GM23338 (cell line): Measurements from ENCODE around the gene IRAK1BP1. TPM values are rescaled to one million over a fixed set of nuclear protein-coding genes. Genes with fewer than 3 reads are reported as not detected.

ENCODE experiments used
- ATAC-seq: fragments of 200-7000 bp; cut with Tn5 transposase; 3 replicates; pipeline ENCODE4 v1.9.1; 2020
- DNase-seq: peaks from one replicate; pipeline ENCODE4 v3.0.0-alpha.2; 2015; ENCODE audit warnings: low spot score
- H2AFZ ChIP-seq: fragments of 200-600 bp; sonication (generic); 2 replicates; pipeline ENCODE4 v1.8.0; 2016; ENCODE audit warnings: antibody characterized with exemption, mild to moderate bottlenecking, moderate library complexity
- H3F3A ChIP-seq: fragments of 200-600 bp; sonication (generic); replicated peaks from 2 replicates; pipeline ENCODE4 v1.8.0; 2017; ENCODE audit warnings: antibody characterized with exemption, mixed run types, low read depth
- H3K27ac ChIP-seq: fragments of 200-600 bp; sonication (generic); 2 replicates; pipeline ENCODE4 v1.6.1; 2016; ENCODE audit warnings: low read depth
- H3K27me3 ChIP-seq: fragments of 200-600 bp; sonication (generic); 2 replicates; pipeline ENCODE4 v1.8.0; 2016; ENCODE audit warnings: mild to moderate bottlenecking, mixed run types, moderate library complexity; ENCODE audit not compliant: insufficient read depth
- H3K36me3 ChIP-seq: fragments of 200-600 bp; sonication (generic); 2 replicates; pipeline ENCODE4 v1.8.0; 2016; ENCODE audit warnings: mild to moderate bottlenecking; ENCODE audit not compliant: insufficient read depth
- H3K4me1 ChIP-seq: fragments of 200-600 bp; sonication (generic); 2 replicates; pipeline ENCODE4 v1.8.0; 2016; ENCODE audit warnings: mild to moderate bottlenecking, moderate library complexity; ENCODE audit not compliant: insufficient read depth
- H3K4me2 ChIP-seq: fragments of 200-600 bp; sonication (generic); 2 replicates; pipeline ENCODE4 v1.7.1; 2017; ENCODE audit warnings: mixed run types
- H3K4me3 ChIP-seq: fragments of 200-600 bp; sonication (generic); 2 replicates; pipeline ENCODE4 v1.6.1; 2016; ENCODE audit warnings: mixed run types
- H3K79me2 ChIP-seq: fragments of 200-600 bp; sonication (generic); replicated peaks from 2 replicates; pipeline ENCODE4 v1.8.0; 2017; ENCODE audit warnings: mild to moderate bottlenecking; ENCODE audit not compliant: insufficient read depth
- H3K9me2 ChIP-seq: fragments of 200-600 bp; sonication (generic); 2 replicates; pipeline ENCODE4 v1.8.0; 2017; ENCODE audit not compliant: insufficient read depth
- H4K20me1 ChIP-seq: fragments of 200-600 bp; sonication (generic); replicated peaks from 2 replicates; pipeline ENCODE4 v1.8.0; 2017; ENCODE audit warnings: mild to moderate bottlenecking; ENCODE audit not compliant: insufficient read depth
- H3K27ac Mint-ChIP-seq: 2 replicates; pipeline ENCODE4 v1.8.0; 2020; ENCODE audit warnings: inconsistent platforms, mild to moderate bottlenecking, moderate library complexity, mixed read lengths
- H3K27me3 Mint-ChIP-seq: 3 replicates; pipeline ENCODE4 v1.8.0; 2022; ENCODE audit warnings: low read depth, mild to moderate bottlenecking, moderate library complexity, mixed read lengths, inconsistent platforms; ENCODE audit not compliant: insufficient read depth, poor library complexity
- H3K36me3 Mint-ChIP-seq: 3 replicates; pipeline ENCODE4 v1.8.0; 2021; ENCODE audit warnings: low read depth, mild to moderate bottlenecking, inconsistent platforms, moderate library complexity, mixed read lengths
- H3K4me1 Mint-ChIP-seq: 3 replicates; pipeline ENCODE4 v1.8.0; 2020; ENCODE audit warnings: mild to moderate bottlenecking, inconsistent platforms, mixed read lengths
- H3K4me3 Mint-ChIP-seq: 3 replicates; pipeline ENCODE4 v1.8.0; 2021; ENCODE audit warnings: moderate library complexity, mild to moderate bottlenecking, inconsistent platforms, mixed read lengths
- H3K9me3 Mint-ChIP-seq: 3 replicates; pipeline ENCODE4 v1.8.0; 2020; ENCODE audit warnings: moderate library complexity, mild to moderate bottlenecking, inconsistent platforms, mixed read lengths
- CREB1 ChIP-seq: fragments of 250-450 bp; sonication (Bioruptor Pico); IDR thresholded peaks from 2 replicates; pipeline ENCODE4 v1.5.0; 2020; ENCODE audit warnings: low read depth, mild to moderate bottlenecking, moderate library complexity
- CTCF ChIP-seq, 2 experiments: fragments of 200-600 bp in 1 of 2; sonication (generic) in 1 of 2; conservative IDR thresholded peaks; 2 replicates each; pipeline versions ENCODE4 v1.5.1 to v1.6.1; 2016 to 2017; ENCODE audit warnings: antibody characterized with exemption in 2 of 2, low read depth in 2 of 2, mild to moderate bottlenecking in 2 of 2, moderate library complexity in 1 of 2
- EZH2 ChIP-seq: fragments of 200-600 bp; sonication (generic); IDR thresholded peaks from one replicate; pipeline ENCODE4 v1.8.0; 2017; ENCODE audit warnings: antibody characterized with exemption, mild to moderate bottlenecking, low read depth; ENCODE audit not compliant: unreplicated experiment
- EZH2phosphoT487 ChIP-seq: fragments of 200-600 bp; sonication (generic); IDR thresholded peaks from one replicate; pipeline ENCODE4 v1.8.1; 2018; ENCODE audit warnings: antibody characterized with exemption; ENCODE audit not compliant: unreplicated experiment
- JUNB ChIP-seq: IDR thresholded peaks from one replicate; pipeline ENCODE4 v1.6.1; 2016; ENCODE audit warnings: antibody characterized with exemption; ENCODE audit not compliant: unreplicated experiment
- NANOG ChIP-seq: IDR thresholded peaks from 2 replicates; pipeline ENCODE4 v1.6.1; 2016; ENCODE audit warnings: antibody characterized with exemption, borderline replicate concordance
- POLR2AphosphoS5 ChIP-seq: IDR thresholded peaks from 2 replicates; pipeline ENCODE4 v1.6.1; 2016; ENCODE audit warnings: antibody characterized with exemption, low read depth
- STAT1 ChIP-seq: IDR thresholded peaks from one replicate; pipeline ENCODE4 v1.6.1; 2016; ENCODE audit warnings: antibody characterized with exemption; ENCODE audit not compliant: unreplicated experiment
- ZNF114 ChIP-seq: fragments of 250-450 bp; sonication (Bioruptor Pico); IDR thresholded peaks from 2 replicates; pipeline ENCODE4 v1.5.0; 2020; ENCODE audit warnings: mild to moderate bottlenecking, moderate library complexity
- ZNF331 ChIP-seq: fragments of 250-450 bp; sonication (Bioruptor Pico); IDR thresholded peaks from 2 replicates; pipeline ENCODE4 v1.5.0; 2020; ENCODE audit warnings: low read depth, mild to moderate bottlenecking, moderate library complexity
- ZNF462 ChIP-seq: fragments of 250-450 bp; sonication (Bioruptor Pico); IDR thresholded peaks from 2 replicates; pipeline ENCODE4 v1.5.0; 2020; ENCODE audit warnings: mild to moderate bottlenecking, moderate library complexity
- polyA plus RNA-seq: library from polyadenylated mRNA; unstranded; fragments of >200 nt; fragmentation: Nextera tagmentation; extraction: Ambion mirVana; gene quantifications from 2 replicates; pipeline ENCODE4 v1.2.1, GENCODE V29; 2016
- total RNA-seq: library from RNA; depleted of rRNA; stranded (reverse); fragments of >200 nt; shearing (Covaris generic); gene quantifications from 2 replicates; pipeline ENCODE4 v1.2.3, GENCODE V29; 2014
- TF ChIP-seq, protein P1 (sequence below): IDR thresholded peaks from 2 replicates; pipeline ENCODE4 v1.6.1; 2016; ENCODE audit warnings: antibody characterized with exemption
- TF ChIP-seq, protein P2 (sequence below): IDR thresholded peaks from one replicate; pipeline ENCODE4 v1.6.1; 2018; ENCODE audit warnings: antibody characterized with exemption; ENCODE audit not compliant: unreplicated experiment

IRAK1BP1 gene
- total and polyA plus RNA-seq, 2 experiments from 2014 or later: 12.8 to 13.5 TPM

DNA sequence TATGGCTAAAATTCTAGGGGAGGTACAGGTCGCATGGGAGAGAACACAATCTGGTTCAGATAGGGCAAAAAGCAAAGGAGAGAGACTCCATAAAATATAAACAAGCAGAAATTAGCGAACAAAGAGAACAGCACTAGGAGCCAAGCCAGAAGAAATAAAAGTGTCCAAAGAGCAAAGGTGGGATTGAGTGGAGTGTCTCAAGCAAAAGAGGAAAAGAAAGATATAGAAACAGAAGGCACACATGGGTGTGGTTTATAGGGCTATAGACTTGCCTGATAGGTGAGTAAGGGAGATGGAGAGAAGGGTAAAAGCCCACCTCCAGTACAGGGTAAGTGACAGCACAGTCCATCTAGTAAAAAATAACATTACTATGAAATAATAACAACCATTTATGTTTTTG is 36.5 kb upstream of the IRAK1BP1 start:
- no peak for TF ChIP-seq STAT1
- TF ChIP-seq, protein P1, sequence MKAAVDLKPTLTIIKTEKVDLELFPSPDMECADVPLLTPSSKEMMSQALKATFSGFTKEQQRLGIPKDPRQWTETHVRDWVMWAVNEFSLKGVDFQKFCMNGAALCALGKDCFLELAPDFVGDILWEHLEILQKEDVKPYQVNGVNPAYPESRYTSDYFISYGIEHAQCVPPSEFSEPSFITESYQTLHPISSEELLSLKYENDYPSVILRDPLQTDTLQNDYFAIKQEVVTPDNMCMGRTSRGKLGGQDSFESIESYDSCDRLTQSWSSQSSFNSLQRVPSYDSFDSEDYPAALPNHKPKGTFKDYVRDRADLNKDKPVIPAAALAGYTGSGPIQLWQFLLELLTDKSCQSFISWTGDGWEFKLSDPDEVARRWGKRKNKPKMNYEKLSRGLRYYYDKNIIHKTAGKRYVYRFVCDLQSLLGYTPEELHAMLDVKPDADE: no peak
- TF ChIP-seq ZNF331 (CRISPR knock-in tag): no peak
- no peak for TF ChIP-seq EZH2
- TF ChIP-seq POLR2AphosphoS5: no peak
- no peak for TF ChIP-seq ZNF114 (CRISPR knock-in tag)
- TF ChIP-seq JUNB: no peak
- no peak for TF ChIP-seq NANOG
- TF ChIP-seq ZNF462 (CRISPR knock-in tag): no peak
- no peak for TF ChIP-seq CREB1 (CRISPR knock-in tag)
- TF ChIP-seq EZH2phosphoT487: no peak
- TF ChIP-seq CTCF (conservative IDR thresholded peaks at IDR 0.05; ENCODE audit: low read depth in 2 of 2): no peak
- TF ChIP-seq, protein P2, sequence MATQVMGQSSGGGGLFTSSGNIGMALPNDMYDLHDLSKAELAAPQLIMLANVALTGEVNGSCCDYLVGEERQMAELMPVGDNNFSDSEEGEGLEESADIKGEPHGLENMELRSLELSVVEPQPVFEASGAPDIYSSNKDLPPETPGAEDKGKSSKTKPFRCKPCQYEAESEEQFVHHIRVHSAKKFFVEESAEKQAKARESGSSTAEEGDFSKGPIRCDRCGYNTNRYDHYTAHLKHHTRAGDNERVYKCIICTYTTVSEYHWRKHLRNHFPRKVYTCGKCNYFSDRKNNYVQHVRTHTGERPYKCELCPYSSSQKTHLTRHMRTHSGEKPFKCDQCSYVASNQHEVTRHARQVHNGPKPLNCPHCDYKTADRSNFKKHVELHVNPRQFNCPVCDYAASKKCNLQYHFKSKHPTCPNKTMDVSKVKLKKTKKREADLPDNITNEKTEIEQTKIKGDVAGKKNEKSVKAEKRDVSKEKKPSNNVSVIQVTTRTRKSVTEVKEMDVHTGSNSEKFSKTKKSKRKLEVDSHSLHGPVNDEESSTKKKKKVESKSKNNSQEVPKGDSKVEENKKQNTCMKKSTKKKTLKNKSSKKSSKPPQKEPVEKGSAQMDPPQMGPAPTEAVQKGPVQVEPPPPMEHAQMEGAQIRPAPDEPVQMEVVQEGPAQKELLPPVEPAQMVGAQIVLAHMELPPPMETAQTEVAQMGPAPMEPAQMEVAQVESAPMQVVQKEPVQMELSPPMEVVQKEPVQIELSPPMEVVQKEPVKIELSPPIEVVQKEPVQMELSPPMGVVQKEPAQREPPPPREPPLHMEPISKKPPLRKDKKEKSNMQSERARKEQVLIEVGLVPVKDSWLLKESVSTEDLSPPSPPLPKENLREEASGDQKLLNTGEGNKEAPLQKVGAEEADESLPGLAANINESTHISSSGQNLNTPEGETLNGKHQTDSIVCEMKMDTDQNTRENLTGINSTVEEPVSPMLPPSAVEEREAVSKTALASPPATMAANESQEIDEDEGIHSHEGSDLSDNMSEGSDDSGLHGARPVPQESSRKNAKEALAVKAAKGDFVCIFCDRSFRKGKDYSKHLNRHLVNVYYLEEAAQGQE: no peak
- DNase-seq (no peak), ATAC-seq (no peak)
- H2AFZ ChIP-seq: no peak overlapping the region
- H3K27me3 ChIP-seq: no peaks in the 10 kb centered on the region
- H3K79me2 ChIP-seq: no peaks in the 10 kb centered on the region
- no peak overlapping the region for H3K4me2 ChIP-seq
- H3K4me1 Mint-ChIP-seq: no peaks in the 10 kb centered on the region
- H3K9me3 Mint-ChIP-seq: no peaks in the 10 kb centered on the region
- H3K4me1 ChIP-seq: no peaks in the 10 kb centered on the region
- H3K4me3 ChIP-seq: no peak overlapping the region
- H3K27me3 Mint-ChIP-seq: no peaks in the 10 kb centered on the region
- no peak overlapping the region for H3K27ac ChIP-seq
- no peak overlapping the region; the same call in 1 of the 2 replicates for H3K27ac Mint-ChIP-seq
- H3K4me3 Mint-ChIP-seq: no peak overlapping the region
- H3K9me2 ChIP-seq: no peaks in the 10 kb centered on the region; the same call in 1 of the 2 replicates
- H4K20me1 ChIP-seq: no peaks in the 10 kb centered on the region
- H3K36me3 Mint-ChIP-seq: no peaks in the 10 kb centered on the region
- no peaks in the 10 kb centered on the region for H3F3A ChIP-seq
- H3K36me3 ChIP-seq: no peaks in the 10 kb centered on the region
